GM12873 (cell line): ENCODE measurements around the gene RAB25.

Experiments used
- TF ChIP-seq, protein P1 (sequence below): IDR thresholded peaks from 2 replicates; pipeline ENCODE4 v1.5.1; 2012; ENCODE audit warnings: low read depth, mild to moderate bottlenecking, moderate library complexity, low read length, control low read depth; ENCODE audit not compliant: insufficient read depth; ENCODE audit errors: missing control alignments

RAB25 gene

DNA sequence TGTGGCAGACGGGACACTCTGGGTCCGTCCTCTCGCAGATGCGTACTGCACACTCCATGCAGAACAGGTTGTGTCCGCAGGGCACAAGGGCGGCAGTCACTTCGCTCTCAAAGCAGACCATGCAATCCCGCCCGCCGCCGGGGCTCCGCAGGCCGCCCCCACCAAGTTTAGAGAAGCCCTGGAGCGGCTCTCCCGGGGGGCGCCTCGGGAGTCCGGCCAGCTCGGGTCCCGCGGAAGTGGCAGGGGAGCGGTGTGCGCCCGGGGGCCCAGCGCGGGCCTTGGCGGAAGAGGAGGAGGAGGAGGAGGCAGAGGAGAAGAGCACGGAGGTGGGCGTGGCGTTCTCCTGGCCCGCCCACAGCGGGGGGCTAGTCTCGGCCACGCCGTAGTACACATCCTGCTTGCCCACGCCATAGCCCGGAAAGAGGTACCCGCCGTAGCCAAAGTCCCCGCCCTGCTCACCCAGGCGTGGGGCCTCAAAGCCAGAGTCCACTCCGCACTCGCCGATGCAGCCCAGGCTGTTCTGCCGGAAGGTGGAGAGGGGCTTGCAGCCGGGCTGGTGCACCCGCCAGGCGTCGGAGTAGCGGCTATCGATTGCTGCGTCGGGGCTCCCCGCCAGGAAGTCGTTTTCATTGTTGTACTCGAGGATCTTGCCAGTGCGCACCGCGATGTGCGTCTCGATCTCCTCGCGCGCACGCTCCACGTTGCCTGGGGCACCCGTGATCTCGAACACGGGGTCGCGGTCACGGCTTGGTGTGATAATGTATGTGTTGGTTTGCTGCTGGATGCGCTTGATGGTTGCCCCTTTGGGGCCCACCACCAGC, 15.9 kb downstream of the RAB25 start:
- TF ChIP-seq, protein P1, sequence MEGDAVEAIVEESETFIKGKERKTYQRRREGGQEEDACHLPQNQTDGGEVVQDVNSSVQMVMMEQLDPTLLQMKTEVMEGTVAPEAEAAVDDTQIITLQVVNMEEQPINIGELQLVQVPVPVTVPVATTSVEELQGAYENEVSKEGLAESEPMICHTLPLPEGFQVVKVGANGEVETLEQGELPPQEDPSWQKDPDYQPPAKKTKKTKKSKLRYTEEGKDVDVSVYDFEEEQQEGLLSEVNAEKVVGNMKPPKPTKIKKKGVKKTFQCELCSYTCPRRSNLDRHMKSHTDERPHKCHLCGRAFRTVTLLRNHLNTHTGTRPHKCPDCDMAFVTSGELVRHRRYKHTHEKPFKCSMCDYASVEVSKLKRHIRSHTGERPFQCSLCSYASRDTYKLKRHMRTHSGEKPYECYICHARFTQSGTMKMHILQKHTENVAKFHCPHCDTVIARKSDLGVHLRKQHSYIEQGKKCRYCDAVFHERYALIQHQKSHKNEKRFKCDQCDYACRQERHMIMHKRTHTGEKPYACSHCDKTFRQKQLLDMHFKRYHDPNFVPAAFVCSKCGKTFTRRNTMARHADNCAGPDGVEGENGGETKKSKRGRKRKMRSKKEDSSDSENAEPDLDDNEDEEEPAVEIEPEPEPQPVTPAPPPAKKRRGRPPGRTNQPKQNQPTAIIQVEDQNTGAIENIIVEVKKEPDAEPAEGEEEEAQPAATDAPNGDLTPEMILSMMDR: no peak

DNA sequence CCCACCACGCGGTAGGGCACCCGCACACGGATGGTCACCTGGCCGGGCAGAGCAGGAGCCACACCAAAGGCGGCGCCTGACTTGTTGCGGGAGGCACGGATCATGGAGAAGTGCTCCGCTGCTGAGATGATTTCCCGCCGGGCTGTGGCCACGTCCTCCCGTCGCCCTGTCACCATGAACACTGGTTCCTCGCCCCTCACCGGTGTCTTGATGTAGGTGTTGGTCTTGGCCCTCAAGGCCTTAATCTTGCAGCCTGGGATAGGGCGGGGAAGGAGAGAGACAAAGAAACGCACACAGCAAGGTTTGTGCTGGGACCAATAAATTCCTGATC, 16.4 kb downstream of the RAB25 start:
- TF ChIP-seq, protein P1: no peak

DNA sequence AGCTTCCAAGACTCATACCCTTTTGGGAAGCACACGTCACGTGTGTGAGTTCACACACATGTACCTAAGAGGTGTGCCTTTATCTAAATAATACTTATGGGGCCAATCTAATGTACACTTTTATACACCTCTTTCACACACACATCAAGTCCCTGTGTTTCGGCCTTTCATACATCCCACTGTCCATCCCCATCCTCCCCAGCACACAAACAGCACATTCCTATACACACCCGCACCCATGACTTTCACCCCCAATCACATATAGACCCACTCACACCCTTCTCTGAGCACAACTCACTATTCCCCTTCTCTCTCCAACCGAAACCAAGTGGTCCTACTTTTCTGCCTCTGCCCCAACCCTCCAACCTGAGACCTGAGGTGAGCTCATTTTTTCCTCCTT, 17.8 kb downstream of the RAB25 start:
- TF ChIP-seq, protein P1: no peak

DNA sequence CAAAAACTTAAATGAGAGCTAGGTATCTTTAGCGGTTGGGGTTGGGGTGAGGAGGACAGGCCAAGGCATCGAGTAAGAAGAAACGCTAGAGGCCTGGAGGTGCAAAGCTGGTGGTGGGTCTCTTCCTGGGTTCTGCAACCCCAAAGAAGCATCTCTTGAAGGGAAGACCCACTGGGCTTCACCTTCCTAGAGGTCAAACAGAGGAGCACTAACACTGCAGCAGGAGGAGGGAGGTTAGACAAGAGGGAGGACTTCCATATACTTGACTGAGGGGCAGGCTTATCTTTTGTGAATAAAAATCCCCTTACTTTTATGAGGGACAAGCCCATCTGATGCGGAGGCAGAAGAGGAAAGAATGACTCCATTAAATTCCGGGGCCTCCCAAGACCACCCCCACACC, 18.8 kb downstream of the RAB25 start:
- TF ChIP-seq, protein P1: no peak

DNA sequence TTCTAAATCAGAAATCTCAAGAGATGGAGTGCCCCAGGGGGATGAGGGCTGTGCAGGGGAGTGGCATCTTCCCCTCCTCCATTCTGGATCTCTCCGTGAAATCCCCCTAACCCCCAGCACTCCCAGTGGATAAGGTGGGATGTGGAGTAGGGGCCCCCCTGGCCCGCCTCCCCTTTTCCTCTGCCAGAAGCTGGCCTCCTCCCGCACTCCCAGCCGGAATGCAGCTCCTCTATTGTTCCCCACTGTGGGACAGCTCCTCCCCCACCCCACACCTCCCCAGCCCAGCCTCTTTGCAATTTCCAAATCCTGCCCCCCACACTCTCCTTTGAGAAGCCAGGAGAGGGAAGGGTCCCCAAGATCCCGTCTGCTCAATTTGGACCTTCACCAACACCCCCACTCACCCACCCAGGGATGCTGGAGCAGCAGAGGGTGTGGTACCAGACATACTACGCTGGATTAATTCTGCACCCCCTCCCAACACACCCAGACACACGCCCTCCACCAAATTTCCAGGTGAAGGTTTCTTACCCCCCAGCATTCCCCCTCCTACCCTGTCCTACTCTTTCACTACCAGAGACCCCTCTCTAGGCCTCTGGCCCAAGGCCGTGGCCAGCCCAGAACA, 19.4 kb downstream of the RAB25 start:
- TF ChIP-seq, protein P1: no peak

DNA sequence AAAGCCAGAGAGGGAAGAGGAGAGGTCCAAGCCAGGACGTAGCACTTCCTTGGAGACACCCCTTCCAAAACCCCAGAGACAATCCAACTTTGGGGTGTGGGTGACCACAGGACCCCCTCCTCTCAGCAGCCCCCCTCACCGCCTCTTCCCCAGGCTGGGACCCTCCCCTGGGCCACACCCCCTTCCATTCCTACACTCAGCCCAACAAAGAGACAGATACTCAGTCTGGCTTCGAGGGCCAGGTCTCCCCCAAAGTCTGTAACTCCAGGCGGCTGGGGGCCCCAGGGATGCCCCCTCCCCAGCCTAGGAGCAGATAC, 19.9 kb downstream of the RAB25 start:
- TF ChIP-seq, protein P1: no peak

DNA sequence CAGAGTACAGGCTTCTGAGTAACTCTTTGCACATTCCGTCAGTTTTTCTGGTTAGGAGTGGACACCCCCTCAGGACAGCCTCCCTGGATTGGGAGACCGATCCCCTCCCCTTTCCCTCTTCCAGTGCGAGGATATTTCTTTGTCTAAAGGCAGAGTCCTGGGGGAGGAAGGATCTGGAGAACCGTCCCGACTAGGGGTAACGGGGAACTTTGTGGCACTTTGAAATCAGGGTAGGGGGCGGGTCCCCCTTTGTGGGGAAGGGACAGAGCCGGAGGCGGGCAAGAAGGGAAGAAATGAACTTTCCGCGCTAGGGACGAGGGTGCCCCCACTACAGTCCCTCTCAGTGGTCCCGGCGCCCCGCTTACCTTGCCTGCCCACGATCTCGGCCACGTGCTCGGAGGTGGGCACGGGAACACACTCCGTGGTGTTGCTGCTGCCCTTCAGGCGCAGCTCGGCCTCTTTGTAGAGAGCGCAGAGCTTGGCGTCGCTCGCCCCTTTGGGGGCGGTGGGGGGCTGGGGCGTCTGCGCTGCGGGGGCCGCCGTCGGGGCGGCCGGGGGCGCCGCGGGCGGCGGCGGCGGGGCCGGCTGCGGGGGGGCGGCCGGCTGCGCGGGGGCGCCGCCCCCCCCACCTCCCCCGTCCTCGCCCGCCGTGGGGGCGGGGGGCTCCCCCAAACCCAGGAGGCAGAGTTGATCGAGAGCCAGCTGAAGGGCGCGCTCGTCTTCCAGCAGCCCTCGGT, 20.4 kb downstream of the RAB25 start:
- TF ChIP-seq, protein P1: no peak
